K562 (cell line): ENCODE results near the gene SLC41A3. TPM values are rescaled to one million over a fixed set of nuclear protein-coding genes. Genes with fewer than 3 reads are reported as not detected.

Experiments used
- ATAC-seq: fragments of 200-7000 bp; cut with Tn5 transposase; 3 replicates; pipeline ENCODE4 v1.9.1; 2020; ENCODE audit warnings: moderate library complexity
- BruUV-seq: library from RNA; stranded (reverse); fragments of 400-500 nt; replicated peaks from 2 replicates; lab custom pipeline; 2021; lab: Mats Ljungman, UMichigan
- CTCF ChIA-PET: fragments of 300-600 bp; formaldehyde crosslinking; extraction: SDS; loops from one replicate; lab custom pipeline; 2021; ENCODE audit warnings: low intra/inter-chr PET ratio; lab: Yijun Ruan, JAX
- POLR2A ChIA-PET: fragments of 300-600, 350-650 bp; sonication (Branson Sonifier 250); formaldehyde crosslinking; extraction: SDS; loops from one replicate; lab custom pipeline; 2021; ENCODE audit warnings: antibody characterized with exemption, inconsistent platforms; lab: Yijun Ruan, JAX
- DNase-seq, 4 experiments: peaks; one replicate each; pipeline versions ENCODE4 v3.0.0 to v3.0.0-alpha.2; 2011 to 2018; ENCODE audit warnings: low spot score in 3 of 4, mixed read lengths in 3 of 4; ENCODE audit errors: extremely low read depth in 1 of 4
- FAIRE-seq: peaks from 2 replicates; lab custom pipeline; 2011; peaks lifted over from hg19 to GRCh38; lab: Jason Lieb, UNC
- H2AFZ ChIP-seq: 2 replicates; pipeline ENCODE4 v1.6.0; 2011; ENCODE audit warnings: low read depth, low read length, control low read depth, inconsistent platforms
- H3K27ac ChIP-seq: fragments of 200-600 bp; 3 replicates; pipeline ENCODE4 v1.8.0; 2011; ENCODE audit warnings: low read depth, mild to moderate bottlenecking, control low read depth, inconsistent platforms, low read length, moderate library complexity, mixed read lengths; ENCODE audit errors: extremely low read depth
- H3K27me3 ChIP-seq, 2 experiments: fragments of 300-600 bp in 1 of 2; 2 replicates in 1 of 2; 3 replicates in 1 of 2; pipeline versions ENCODE4 v1.6.0 to v1.8.0; 2011; ENCODE audit warnings: inconsistent platforms in 2 of 2, low read length in 2 of 2, mild to moderate bottlenecking in 1 of 2, mixed read lengths in 1 of 2, moderate library complexity in 1 of 2; ENCODE audit not compliant: control insufficient read depth in 2 of 2, insufficient read depth in 2 of 2
- H3K36me3 ChIP-seq: fragments of 300-600 bp; 3 replicates; pipeline ENCODE4 v1.8.0; 2011; ENCODE audit warnings: mild to moderate bottlenecking, low read length, inconsistent platforms; ENCODE audit not compliant: control insufficient read depth, insufficient read depth
- H3K4me1 ChIP-seq, 2 experiments: fragments of 200-600 bp in 1 of 2; replicated peaks in 1 of 2; 2 replicates in 1 of 2; 3 replicates in 1 of 2; pipeline versions ENCODE4 v1.5.1 to v1.8.0; 2011; ENCODE audit warnings: inconsistent platforms in 2 of 2, low read length in 2 of 2, mild to moderate bottlenecking in 1 of 2, mixed read lengths in 1 of 2, moderate library complexity in 1 of 2; ENCODE audit not compliant: control insufficient read depth in 2 of 2, insufficient read depth in 2 of 2
- H3K4me2 ChIP-seq: 2 replicates; pipeline ENCODE4 v1.6.1; 2011; ENCODE audit warnings: low read length, control low read depth, inconsistent platforms, mixed read lengths; ENCODE audit not compliant: insufficient read depth
- H3K4me3 ChIP-seq: fragments of 200-600 bp; sonication (generic), shearing (Covaris generic); 2 replicates; pipeline ENCODE4 v1.5.1; 2016; ENCODE audit warnings: control low read depth, inconsistent platforms
- H3K79me2 ChIP-seq: fragments of 200-600 bp; 3 replicates; pipeline ENCODE4 v1.8.0; 2011; ENCODE audit warnings: low read length, inconsistent platforms; ENCODE audit not compliant: control insufficient read depth, insufficient read depth
- H3K9ac ChIP-seq, 2 experiments: 2 replicates each; pipeline versions ENCODE4 v1.6.0 to v1.6.1; 2011; ENCODE audit warnings: low read depth in 2 of 2, low read length in 2 of 2, control low read depth in 1 of 2, inconsistent platforms in 1 of 2, mild to moderate bottlenecking in 1 of 2, mixed read lengths in 1 of 2; ENCODE audit not compliant: insufficient read depth in 1 of 2
- H3K9me1 ChIP-seq: one replicate; pipeline ENCODE4 v1.6.0; 2011; ENCODE audit warnings: inconsistent platforms, mild to moderate bottlenecking, low read length, moderate library complexity; ENCODE audit not compliant: control insufficient read depth, insufficient read depth
- H3K9me3 ChIP-seq: replicated peaks from 2 replicates; pipeline ENCODE4 v1.5.1; 2011; ENCODE audit warnings: low read depth, low read length, inconsistent platforms; ENCODE audit not compliant: control insufficient read depth, insufficient read depth
- H4K20me1 ChIP-seq: replicated peaks from 2 replicates; pipeline ENCODE4 v1.6.1; 2011; ENCODE audit warnings: low read length, inconsistent platforms, mixed read lengths; ENCODE audit not compliant: control insufficient read depth, insufficient read depth
- DMBX1 ChIP-seq: fragments of 250-450 bp; sonication (Bioruptor Pico); IDR thresholded peaks from 2 replicates; pipeline ENCODE4 v1.8.0; 2022; ENCODE audit warnings: inconsistent platforms, mild to moderate bottlenecking, moderate library complexity, borderline replicate concordance
- KDM2B ChIP-seq: fragments of 250-450 bp; sonication (Bioruptor Pico); IDR thresholded peaks from 2 replicates; pipeline ENCODE4 v1.8.0; 2021; ENCODE audit warnings: mild to moderate bottlenecking, moderate library complexity
- RBM39 ChIP-seq: fragments of 200-400 bp; formaldehyde crosslinking; optimal IDR thresholded peaks from 2 replicates; pipeline ENCODE3; 2018; ENCODE audit warnings: low read depth, low read length
- ZNF41 ChIP-seq: fragments of 250-450 bp; sonication (Bioruptor Pico); conservative IDR thresholded peaks from 2 replicates; pipeline ENCODE4 v1.4.0; 2020; ENCODE audit warnings: mild to moderate bottlenecking
- WGBS: fragments of 100-300 bp; shearing (Covaris generic); methylation state at CpG from one replicate; pipeline ENCODE4 v1.1.6; 2016; ENCODE audit warnings: low coverage, mixed read lengths; ENCODE audit not compliant: insufficient coverage; ENCODE audit errors: missing lambda C conversion rate; 5-methylcytosine and 5-hydroxymethylcytosine counted together
- in situ Hi-C: fragments of 300-500 bp; cut with MboI; formaldehyde crosslinking; loops from 4 replicates; pipeline ENCODE4 v1.15.0; 2018; ENCODE audit warnings: inconsistent platforms, mixed read lengths
- intact Hi-C: fragments of 100-400 bp; cut with micrococcal nuclease; formaldehyde crosslinking; loops from 2 replicates; pipeline ENCODE4 v1.14.2; 2022
- polyA plus RNA-seq, 8 experiments: library from polyadenylated mRNA; depleted of rRNA in 4 of 8; stranded (reverse) in 5 of 8; unstranded in 3 of 8; fragments of >200 nt; fragmentation: Nextera tagmentation in 2 of 8; fragmentation: Illumina TruSeq in 1 of 8; extraction: Ambion mirVana in 2 of 8; extraction: Trizol in 1 of 8; gene quantifications; 2 replicates each; pipeline versions ENCODE4 v1.2.1 to v1.2.3, GENCODE V29; 2011 to 2014; ENCODE audit warnings: inconsistent platforms in 1 of 8, missing spikeins in 1 of 8
- total RNA-seq, 7 experiments: library from RNA; depleted of rRNA in 6 of 7; stranded (reverse); fragments of >200 nt in 6 of 7; fragmentation: Illumina TruSeq in 2 of 7; extraction: Trizol in 2 of 7; gene quantifications; 2 replicates each; pipeline versions ENCODE4 v1.2.1 to v1.2.3, GENCODE V29; 2011 to 2021; ENCODE audit warnings: low replicate concordance in 1 of 7
- TF ChIP-seq, protein P1 (sequence below), 2 experiments: IDR thresholded peaks; 2 replicates each; pipeline ENCODE4 v1.6.1; 2011; ENCODE audit warnings: borderline replicate concordance in 1 of 2, control low read depth in 1 of 2, low read depth in 1 of 2, low read length in 1 of 2, mild to moderate bottlenecking in 1 of 2, mixed read lengths in 1 of 2, moderate library complexity in 1 of 2; ENCODE audit not compliant: insufficient read depth in 1 of 2, insufficient read length in 1 of 2, poor library complexity in 1 of 2, severe bottlenecking in 1 of 2; ENCODE audit errors: extremely low read depth in 1 of 2
- TF ChIP-seq, protein P2 (sequence below): fragments of 450-650 bp; IDR thresholded peaks from 2 replicates; pipeline ENCODE4 v1.6.1; 2016; ENCODE audit warnings: low read depth

The SLC41A3 gene
- total and polyA plus RNA-seq, 9 of the 15 experiments (the other 6 are each of a cell fraction or from before 2014, with no cell fraction given): 4.1 to 20.7 (median 11.2) TPM

DNA sequence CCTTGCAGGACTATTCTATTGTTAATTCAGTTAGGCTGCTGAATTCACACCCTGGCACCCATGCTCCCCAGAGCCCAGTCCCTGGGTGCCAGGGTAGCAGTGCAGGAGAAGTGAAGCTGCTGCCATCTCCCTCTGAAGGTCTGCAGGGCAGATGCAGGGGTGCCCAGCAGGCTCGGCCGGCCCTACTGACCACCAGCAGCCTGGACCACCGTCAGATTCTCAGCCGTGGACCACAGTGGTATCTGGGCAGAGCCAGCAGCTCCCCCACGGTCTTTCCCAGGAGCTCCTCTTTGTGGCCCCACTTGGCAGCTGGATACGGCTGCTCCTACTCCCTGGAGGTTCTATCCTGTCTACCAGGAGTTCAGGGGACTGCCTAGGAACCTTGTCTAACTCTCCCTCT, 49.7 kb upstream of the SLC41A3 start:
- no TSS peak for BruUV-seq
- CTCF ChIA-PET: interaction anchor here (3.8 kb wide), 1 partner anchor 256 kb away, joined by 30 read pairs; no protein-coding TSS in a partner anchor
- in situ Hi-C loops: loop anchor here (25.0 kb wide), 1 partner anchor 254 kb away; the partner anchor contains the start of gene CFAP100
- DNase-seq: no peak
- TF ChIP-seq ZNF41 (CRISPR knock-in tag): no peak
- TF ChIP-seq, protein P1, sequence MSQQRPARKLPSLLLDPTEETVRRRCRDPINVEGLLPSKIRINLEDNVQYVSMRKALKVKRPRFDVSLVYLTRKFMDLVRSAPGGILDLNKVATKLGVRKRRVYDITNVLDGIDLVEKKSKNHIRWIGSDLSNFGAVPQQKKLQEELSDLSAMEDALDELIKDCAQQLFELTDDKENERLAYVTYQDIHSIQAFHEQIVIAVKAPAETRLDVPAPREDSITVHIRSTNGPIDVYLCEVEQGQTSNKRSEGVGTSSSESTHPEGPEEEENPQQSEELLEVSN (IDR thresholded peaks at IDR 0.05; ENCODE audit: borderline replicate concordance in 1 of 2, extremely low read depth in 1 of 2, insufficient read depth in 1 of 2, insufficient read length in 1 of 2, low read depth in 1 of 2, low read length in 1 of 2, poor library complexity in 1 of 2, severe bottlenecking in 1 of 2): no peak
- no peak for TF ChIP-seq DMBX1 (CRISPR knock-in tag)
- TF ChIP-seq, protein P2, sequence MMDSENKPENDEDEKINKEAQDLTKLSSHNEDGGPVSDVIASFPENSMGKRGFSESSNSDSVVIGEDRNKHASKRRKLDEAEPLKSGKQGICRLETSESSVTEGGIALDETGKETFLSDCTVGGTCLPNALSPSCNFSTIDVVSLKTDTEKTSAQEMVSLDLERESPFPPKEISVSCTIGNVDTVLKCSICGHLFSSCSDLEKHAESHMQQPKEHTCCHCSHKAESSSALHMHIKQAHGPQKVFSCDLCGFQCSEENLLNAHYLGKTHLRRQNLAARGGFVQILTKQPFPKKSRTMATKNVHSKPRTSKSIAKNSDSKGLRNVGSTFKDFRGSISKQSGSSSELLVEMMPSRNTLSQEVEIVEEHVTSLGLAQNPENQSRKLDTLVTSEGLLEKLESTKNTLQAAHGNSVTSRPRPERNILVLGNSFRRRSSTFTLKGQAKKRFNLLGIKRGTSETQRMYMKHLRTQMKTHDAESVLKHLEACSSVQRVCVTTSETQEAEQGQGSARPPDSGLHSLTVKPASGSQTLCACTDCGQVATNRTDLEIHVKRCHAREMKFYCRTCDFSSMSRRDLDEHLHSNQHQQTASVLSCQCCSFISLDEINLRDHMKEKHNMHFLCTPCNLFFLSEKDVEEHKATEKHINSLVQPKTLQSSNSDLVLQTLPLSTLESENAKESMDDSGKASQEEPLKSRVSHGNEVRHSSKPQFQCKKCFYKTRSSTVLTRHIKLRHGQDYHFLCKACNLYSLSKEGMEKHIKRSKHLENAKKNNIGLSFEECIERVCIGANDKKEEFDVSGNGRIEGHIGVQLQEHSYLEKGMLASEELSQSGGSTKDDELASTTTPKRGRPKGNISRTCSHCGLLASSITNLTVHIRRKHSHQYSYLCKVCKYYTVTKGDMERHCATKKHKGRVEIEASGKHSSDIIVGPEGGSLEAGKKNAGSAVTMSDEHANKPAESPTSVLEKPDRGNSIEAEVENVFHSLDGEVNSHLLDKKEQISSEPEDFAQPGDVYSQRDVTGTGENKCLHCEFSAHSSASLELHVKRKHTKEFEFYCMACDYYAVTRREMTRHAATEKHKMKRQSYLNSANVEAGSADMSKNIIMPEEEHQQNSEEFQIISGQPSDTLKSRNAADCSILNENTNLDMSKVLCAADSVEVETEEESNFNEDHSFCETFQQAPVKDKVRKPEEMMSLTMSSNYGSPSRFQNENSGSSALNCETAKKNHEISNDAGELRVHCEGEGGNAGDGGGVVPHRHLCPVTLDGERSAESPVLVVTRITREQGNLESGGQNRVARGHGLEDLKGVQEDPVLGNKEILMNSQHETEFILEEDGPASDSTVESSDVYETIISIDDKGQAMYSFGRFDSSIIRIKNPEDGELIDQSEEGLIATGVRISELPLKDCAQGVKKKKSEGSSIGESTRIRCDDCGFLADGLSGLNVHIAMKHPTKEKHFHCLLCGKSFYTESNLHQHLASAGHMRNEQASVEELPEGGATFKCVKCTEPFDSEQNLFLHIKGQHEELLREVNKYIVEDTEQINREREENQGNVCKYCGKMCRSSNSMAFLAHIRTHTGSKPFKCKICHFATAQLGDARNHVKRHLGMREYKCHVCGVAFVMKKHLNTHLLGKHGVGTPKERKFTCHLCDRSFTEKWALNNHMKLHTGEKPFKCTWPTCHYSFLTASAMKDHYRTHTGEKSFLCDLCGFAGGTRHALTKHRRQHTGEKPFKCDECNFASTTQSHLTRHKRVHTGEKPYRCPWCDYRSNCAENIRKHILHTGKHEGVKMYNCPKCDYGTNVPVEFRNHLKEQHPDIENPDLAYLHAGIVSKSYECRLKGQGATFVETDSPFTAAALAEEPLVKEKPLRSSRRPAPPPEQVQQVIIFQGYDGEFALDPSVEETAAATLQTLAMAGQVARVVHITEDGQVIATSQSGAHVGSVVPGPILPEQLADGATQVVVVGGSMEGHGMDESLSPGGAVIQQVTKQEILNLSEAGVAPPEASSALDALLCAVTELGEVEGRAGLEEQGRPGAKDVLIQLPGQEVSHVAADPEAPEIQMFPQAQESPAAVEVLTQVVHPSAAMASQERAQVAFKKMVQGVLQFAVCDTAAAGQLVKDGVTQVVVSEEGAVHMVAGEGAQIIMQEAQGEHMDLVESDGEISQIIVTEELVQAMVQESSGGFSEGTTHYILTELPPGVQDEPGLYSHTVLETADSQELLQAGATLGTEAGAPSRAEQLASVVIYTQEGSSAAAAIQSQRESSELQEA: no peak
- TF ChIP-seq RBM39: no peak
- no peak for TF ChIP-seq KDM2B (CRISPR knock-in tag)
- TF ChIP-seq, all 486 proteins: peak for 0
- Histone ChIP-seq H3K4me1 (no peaks in the 10 kb centered on the region; a peak in 1 of 5 replicates), H3K9ac (no peak overlapping the region), H3K27me3 (peaks cover 0 to 44% of the 10 kb centered on the region in 2 experiments; a peak in 2 of 5 replicates), H4K20me1 (0 out of 2 replicates have a peak, but pooled peaks cover 9% of the 10 kb centered on the region), H2AFZ (no peak overlapping the region), H3K79me2 (no peaks in the 10 kb centered on the region), H3K4me3 (no peak overlapping the region), H3K4me2 (no peak overlapping the region), H3K36me3 (no peaks in the 10 kb centered on the region), H3K9me1 (no peaks in the 10 kb centered on the region), H3K9me3 (no peaks in the 10 kb centered on the region), H3K27ac (no peak overlapping the region)
- POLR2A ChIA-PET: interaction anchor here (0.6 to 0.7 kb wide), 2 partner anchors 298 to 305 kb away, joined by 3 to 4 read pairs; no protein-coding TSS in a partner anchor
- intact Hi-C loops: loop anchor here (1.0 kb wide), 1 partner anchor 256 kb away; no protein-coding TSS in a partner anchor
- 12% methylated on average over 5 of the region's 6 CpGs for WGBS
- FAIRE-seq: no peak
- no peak for ATAC-seq
